ENCODE data around the gene CDX2.
A peak's percentile ranks its signal among the peaks of the same experiment; 100 is the strongest.

CDX2 gene

GRCh38 chr13:27920677-27921420, 48.3 kb downstream of the CDX2 start:
- H3K9ac ChIP-seq (ENCODE audit: insufficient read length, low read depth): peak overlapping the region; percentile 50
- no peaks in the 10 kb centered on the region for H3K36me3 ChIP-seq (ENCODE audit: insufficient read depth, insufficient read length, low read length)
- no peak for DNase-seq (ENCODE audit: low read depth, low spot score)
- peak overlapping the region; percentile 21 for H3K4me3 ChIP-seq (ENCODE audit: insufficient read length, low read depth)
- peaks cover 2% of the 10 kb centered on the region for H3K4me1 ChIP-seq (ENCODE audit: insufficient read depth, insufficient read length)
- no peaks in the 10 kb centered on the region for H3K9me3 ChIP-seq (ENCODE audit: insufficient read depth, low read length)
- H3K27me3 ChIP-seq (ENCODE audit: insufficient read depth, insufficient read length): peaks cover 100% of the 10 kb centered on the region
- TF ChIP-seq SUZ12 (IDR thresholded peaks at IDR 0.05; ENCODE audit: extremely low read depth, insufficient read depth, insufficient read length): no peak
- TF ChIP-seq ZNF274 (IDR thresholded peaks at IDR 0.05; ENCODE audit: low read depth, low read length): no peak
- TF ChIP-seq YY1 (IDR thresholded peaks at IDR 0.05; ENCODE audit: insufficient read depth, insufficient read length): no peak

- Histone ChIP-seq H3K4me3 (ENCODE audit: insufficient read length, low read depth) (peak within 1 kb of the TSS; percentile 21), H3K4me1 (ENCODE audit: insufficient read depth, insufficient read length) (peaks cover 2% of the 10 kb centered on the region), H3K9ac (ENCODE audit: insufficient read length, low read depth) (no peak within 1 kb of the TSS), H3K9me3 (ENCODE audit: insufficient read depth, low read length) (no peaks in the 10 kb centered on the region), H3K27me3 (ENCODE audit: insufficient read depth, insufficient read length) (peaks cover 100% of the 10 kb centered on the region), H3K36me3 (ENCODE audit: insufficient read depth, insufficient read length, low read length) (no peaks in the 10 kb centered on the region)
- peak; percentile 10 for TF ChIP-seq SUZ12 (IDR thresholded peaks at IDR 0.05; ENCODE audit: extremely low read depth, insufficient read depth, insufficient read length)
- no peak for TF ChIP-seq YY1 (IDR thresholded peaks at IDR 0.05; ENCODE audit: insufficient read depth, insufficient read length)
- TF ChIP-seq ZNF274 (IDR thresholded peaks at IDR 0.05; ENCODE audit: low read depth, low read length): no peak
- no peak for DNase-seq (ENCODE audit: low read depth, low spot score)
Measured at GRCh38 chr13:27919934-27920676, 49.0 kb downstream of the CDX2 start, which contains the start of gene PDX1. TSS of gene PDX1 (plus strand) at chr13:27920000. CDS start at chr13:27920139, 139 bp downstream.

- Histone ChIP-seq H3K4me3 (ENCODE audit: insufficient read length, low read depth) (no peak overlapping the region), H3K36me3 (ENCODE audit: insufficient read depth, insufficient read length, low read length) (no peaks in the 10 kb centered on the region), H3K9ac (ENCODE audit: insufficient read length, low read depth) (no peak overlapping the region), H3K9me3 (ENCODE audit: insufficient read depth, low read length) (no peaks in the 10 kb centered on the region), H3K27me3 (ENCODE audit: insufficient read depth, insufficient read length) (peaks cover 99% of the 10 kb centered on the region), H3K4me1 (ENCODE audit: insufficient read depth, insufficient read length) (peaks cover 2% of the 10 kb centered on the region)
- TF ChIP-seq SUZ12 (IDR thresholded peaks at IDR 0.05; ENCODE audit: extremely low read depth, insufficient read depth, insufficient read length): no peak
- TF ChIP-seq ZNF274 (IDR thresholded peaks at IDR 0.05; ENCODE audit: low read depth, low read length): no peak
- no peak for TF ChIP-seq YY1 (IDR thresholded peaks at IDR 0.05; ENCODE audit: insufficient read depth, insufficient read length)
- DNase-seq (ENCODE audit: low read depth, low spot score): no peak
Measured at GRCh38 chr13:27919659-27919933, 49.5 kb downstream of the CDX2 start.

- DNase-seq (ENCODE audit: low read depth, low spot score): no peak
- no peaks in the 10 kb centered on the region for H3K9me3 ChIP-seq (ENCODE audit: insufficient read depth, low read length)
- H3K4me1 ChIP-seq (ENCODE audit: insufficient read depth, insufficient read length): peaks cover 2% of the 10 kb centered on the region
- H3K4me3 ChIP-seq (ENCODE audit: insufficient read length, low read depth): no peak overlapping the region
- H3K36me3 ChIP-seq (ENCODE audit: insufficient read depth, insufficient read length, low read length): no peaks in the 10 kb centered on the region
- H3K27me3 ChIP-seq (ENCODE audit: insufficient read depth, insufficient read length): peaks cover 98% of the 10 kb centered on the region
- no peak overlapping the region for H3K9ac ChIP-seq (ENCODE audit: insufficient read length, low read depth)
- TF ChIP-seq YY1 (IDR thresholded peaks at IDR 0.05; ENCODE audit: insufficient read depth, insufficient read length) (no peak), SUZ12 (IDR thresholded peaks at IDR 0.05; ENCODE audit: extremely low read depth, insufficient read depth, insufficient read length) (no peak), ZNF274 (IDR thresholded peaks at IDR 0.05; ENCODE audit: low read depth, low read length) (no peak)
Measured at GRCh38 chr13:27918918-27919658, 50.0 kb downstream of the CDX2 start.

GRCh38 chr13:27918041-27918917, 50.8 kb downstream of the CDX2 start:
- no peak for TF ChIP-seq ZNF274 (IDR thresholded peaks at IDR 0.05; ENCODE audit: low read depth, low read length)
- peak; percentile 93 for TF ChIP-seq SUZ12 (IDR thresholded peaks at IDR 0.05; ENCODE audit: extremely low read depth, insufficient read depth, insufficient read length)
- DNase-seq (ENCODE audit: low read depth, low spot score): no peak
- no peak overlapping the region for H3K4me3 ChIP-seq (ENCODE audit: insufficient read length, low read depth)
- H3K4me1 ChIP-seq (ENCODE audit: insufficient read depth, insufficient read length): peaks cover 2% of the 10 kb centered on the region
- H3K9ac ChIP-seq (ENCODE audit: insufficient read length, low read depth): no peak overlapping the region
- H3K9me3 ChIP-seq (ENCODE audit: insufficient read depth, low read length): no peaks in the 10 kb centered on the region
- H3K36me3 ChIP-seq (ENCODE audit: insufficient read depth, insufficient read length, low read length): no peaks in the 10 kb centered on the region
- H3K27me3 ChIP-seq (ENCODE audit: insufficient read depth, insufficient read length): peaks cover 98% of the 10 kb centered on the region

GRCh38 chr13:27917121-27917947, 51.8 kb downstream of the CDX2 start:
- no peak for DNase-seq (ENCODE audit: low read depth, low spot score)
- no peaks in the 10 kb centered on the region for H3K36me3 ChIP-seq (ENCODE audit: insufficient read depth, insufficient read length, low read length)
- no peak for TF ChIP-seq ZNF274 (IDR thresholded peaks at IDR 0.05; ENCODE audit: low read depth, low read length)
- no peak for TF ChIP-seq YY1 (IDR thresholded peaks at IDR 0.05; ENCODE audit: insufficient read depth, insufficient read length)
- peak; percentile 30 for TF ChIP-seq SUZ12 (IDR thresholded peaks at IDR 0.05; ENCODE audit: extremely low read depth, insufficient read depth, insufficient read length)
- H3K9ac ChIP-seq (ENCODE audit: insufficient read length, low read depth): no peak overlapping the region
- H3K27me3 ChIP-seq (ENCODE audit: insufficient read depth, insufficient read length): peaks cover 91% of the 10 kb centered on the region
- no peak overlapping the region for H3K4me3 ChIP-seq (ENCODE audit: insufficient read length, low read depth)
- peaks cover 2% of the 10 kb centered on the region for H3K4me1 ChIP-seq (ENCODE audit: insufficient read depth, insufficient read length)
- no peaks in the 10 kb centered on the region for H3K9me3 ChIP-seq (ENCODE audit: insufficient read depth, low read length)

Measured in NT2/D1 (cell line).